Loucy (cell line): ENCODE results near the gene NAT10.

Experiments used
- H2AFZ ChIP-seq: fragments of 200-600 bp; sonication (generic); 2 replicates; pipeline ENCODE4 v1.6.0; 2016; ENCODE audit warnings: antibody characterized with exemption, mild to moderate bottlenecking, low read length, moderate library complexity
- H3F3A ChIP-seq: fragments of 200-600 bp; 2 replicates; pipeline ENCODE4 v1.6.0; 2016; ENCODE audit warnings: antibody characterized with exemption, low read depth, mild to moderate bottlenecking
- H3K27me3 ChIP-seq: fragments of 200-600 bp; sonication (generic); 2 replicates; pipeline ENCODE4 v1.6.1; 2014; ENCODE audit warnings: low read length, mild to moderate bottlenecking; ENCODE audit not compliant: insufficient read depth, poor library complexity, severe bottlenecking
- H3K36me3 ChIP-seq: fragments of 200-600 bp; sonication (generic); 2 replicates; pipeline ENCODE4 v1.6.1; 2016; ENCODE audit warnings: low read length; ENCODE audit not compliant: insufficient read depth
- H3K4me1 ChIP-seq: fragments of 200-600 bp; sonication (generic); 2 replicates; pipeline ENCODE4 v1.5.1; 2014; ENCODE audit warnings: low read length, mild to moderate bottlenecking; ENCODE audit not compliant: insufficient read depth, poor library complexity, severe bottlenecking
- H3K4me2 ChIP-seq: fragments of 200-600 bp; sonication (generic); 2 replicates; pipeline ENCODE4 v1.6.0; 2014; ENCODE audit warnings: antibody characterized with exemption, low read length, low read depth, mild to moderate bottlenecking; ENCODE audit not compliant: poor library complexity, severe bottlenecking
- H3K4me3 ChIP-seq: fragments of 200-600 bp; sonication (generic); 2 replicates; pipeline ENCODE4 v1.5.1; 2014; ENCODE audit warnings: low read length, mild to moderate bottlenecking, mixed read lengths; ENCODE audit not compliant: poor library complexity, severe bottlenecking
- H3K79me2 ChIP-seq: fragments of 200-600 bp; sonication (generic); 2 replicates; pipeline ENCODE4 v1.6.1; 2014; ENCODE audit warnings: low read length; ENCODE audit not compliant: insufficient read depth
- H3K9ac ChIP-seq: fragments of 200-600 bp; sonication (generic); 2 replicates; pipeline ENCODE4 v1.6.0; 2014; ENCODE audit warnings: mild to moderate bottlenecking, low read depth, low read length, moderate library complexity; ENCODE audit not compliant: poor library complexity, severe bottlenecking
- H3K9me2 ChIP-seq: fragments of 200-600 bp; sonication (generic); replicated peaks from 2 replicates; pipeline ENCODE4 v1.6.1; 2016; ENCODE audit warnings: low read depth, low read length, mixed read lengths
- H3K9me3 ChIP-seq: fragments of 200-600 bp; sonication (generic); 2 replicates; pipeline ENCODE4 v1.6.1; 2014; ENCODE audit warnings: mild to moderate bottlenecking, antibody characterized with exemption, low read length, low read depth; ENCODE audit not compliant: insufficient read depth
- H4K20me1 ChIP-seq: fragments of 200-600 bp; sonication (generic); 2 replicates; pipeline ENCODE4 v1.6.0; 2014; ENCODE audit warnings: antibody characterized with exemption, low read length, mild to moderate bottlenecking; ENCODE audit not compliant: insufficient read depth, poor library complexity, severe bottlenecking
- CTCF ChIP-seq: fragments of 200-600 bp; sonication (generic); conservative IDR thresholded peaks from 2 replicates; pipeline ENCODE4 v1.5.1; 2014; ENCODE audit warnings: mild to moderate bottlenecking, antibody characterized with exemption, low read length
- EZH2phosphoT487 ChIP-seq: fragments of 200-600 bp; IDR thresholded peaks from 2 replicates; pipeline ENCODE4 v1.6.1; 2018; ENCODE audit warnings: antibody characterized with exemption, mild to moderate bottlenecking, moderate library complexity, borderline replicate concordance

NAT10 gene

GRCh38 chr11:34145073-34145472, 39.6 kb downstream of the NAT10 start:
- Histone ChIP-seq H3K79me2 (no peaks in the 10 kb centered on the region), H3F3A (no peaks in the 10 kb centered on the region), H3K4me2 (no peak overlapping the region), H4K20me1 (no peaks in the 10 kb centered on the region), H3K4me1 (no peaks in the 10 kb centered on the region), H3K36me3 (peaks cover 89% of the 10 kb centered on the region; the same call in 1 of the 2 replicates), H2AFZ (no peak overlapping the region), H3K9me3 (no peaks in the 10 kb centered on the region), H3K9me2 (no peaks in the 10 kb centered on the region), H3K27me3 (no peaks in the 10 kb centered on the region), H3K4me3 (no peak overlapping the region), H3K9ac (no peak overlapping the region)
- no peak for TF ChIP-seq EZH2phosphoT487
- no peak for TF ChIP-seq CTCF

- Histone ChIP-seq H4K20me1 (no peaks in the 10 kb centered on the region), H3K4me1 (no peaks in the 10 kb centered on the region), H3K27me3 (no peaks in the 10 kb centered on the region), H2AFZ (no peak overlapping the region), H3K79me2 (no peaks in the 10 kb centered on the region), H3F3A (no peaks in the 10 kb centered on the region), H3K9ac (no peak overlapping the region), H3K36me3 (peaks cover 81% of the 10 kb centered on the region; the same call in 1 of the 2 replicates), H3K9me2 (no peaks in the 10 kb centered on the region), H3K9me3 (no peaks in the 10 kb centered on the region), H3K4me3 (no peak overlapping the region), H3K4me2 (no peak overlapping the region)
- TF ChIP-seq EZH2phosphoT487 (no peak), CTCF (no peak)
Observed at GRCh38 chr11:34145847-34146381, 40.5 kb downstream of the NAT10 start.

- H3K4me3 ChIP-seq = no peak overlapping the region
- no peak overlapping the region for H3K4me2 ChIP-seq
- peaks cover 76% of the 10 kb centered on the region; the same call in 1 of the 2 replicates for H3K36me3 ChIP-seq
- H4K20me1 ChIP-seq = no peaks in the 10 kb centered on the region
- H3K27me3 ChIP-seq = no peaks in the 10 kb centered on the region
- H3K79me2 ChIP-seq = no peaks in the 10 kb centered on the region
- H2AFZ ChIP-seq = no peak overlapping the region
- no peaks in the 10 kb centered on the region for H3K4me1 ChIP-seq
- no peaks in the 10 kb centered on the region for H3F3A ChIP-seq
- no peaks in the 10 kb centered on the region for H3K9me2 ChIP-seq
- no peak overlapping the region for H3K9ac ChIP-seq
- TF ChIP-seq EZH2phosphoT487 (no peak), CTCF (no peak)
- no peaks in the 10 kb centered on the region for H3K9me3 ChIP-seq
Observed at GRCh38 chr11:34146411-34146810, 41.0 kb downstream of the NAT10 start.
